HG02610 (cell line): Measurements from ENCODE around the gene EXOC6B.

Experiments
- ATAC-seq: cut with Tn5 transposase; IDR thresholded peaks from one replicate; pipeline ENCODE4 v1.9.1; 2021; ENCODE audit warnings: mild to moderate bottlenecking, moderate library complexity; ENCODE audit not compliant: unreplicated experiment

EXOC6B gene

DNA sequence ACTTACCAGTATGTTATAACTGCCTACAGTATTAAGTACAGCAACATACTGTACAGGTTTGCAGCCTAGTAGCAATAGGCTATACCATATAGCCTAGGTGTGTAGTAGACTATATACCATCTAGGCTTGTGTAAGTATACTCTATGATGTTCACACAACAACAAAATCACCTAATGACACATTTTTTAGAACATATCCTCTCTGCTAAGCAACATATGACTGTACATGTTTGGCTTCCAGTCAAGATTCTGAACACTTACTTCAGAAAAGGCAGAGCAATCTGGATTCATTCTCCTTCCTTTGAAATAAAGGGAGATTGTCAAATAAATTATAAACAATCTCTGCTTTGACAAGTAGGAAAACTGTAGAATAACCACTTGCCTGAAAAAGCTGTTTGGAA, 81.8 kb downstream of the EXOC6B start:
- ATAC-seq, result no peak

DNA sequence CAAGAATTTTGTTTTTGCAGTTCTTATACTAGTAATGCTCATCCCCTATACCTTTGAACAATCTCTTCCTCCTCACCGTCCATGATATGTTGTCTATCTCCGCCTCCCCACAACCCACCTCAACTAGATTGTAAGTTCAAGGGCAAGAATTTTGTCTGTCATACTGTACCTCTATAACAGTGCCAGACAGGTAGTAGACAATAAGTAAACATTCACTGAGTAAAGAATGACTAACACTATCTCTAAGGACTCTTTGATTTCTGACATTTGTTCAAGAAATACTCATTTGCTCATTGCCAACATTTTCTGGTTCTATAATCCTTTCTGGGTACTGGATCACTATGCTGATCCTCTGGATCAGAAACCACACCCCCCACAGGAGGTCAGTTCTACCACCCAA, 82.4 kb downstream of the EXOC6B start:
- no peak for ATAC-seq

GRCh38 chr2:72738096-72738495, 87.7 kb downstream of the EXOC6B start:
- no peak for ATAC-seq

DNA sequence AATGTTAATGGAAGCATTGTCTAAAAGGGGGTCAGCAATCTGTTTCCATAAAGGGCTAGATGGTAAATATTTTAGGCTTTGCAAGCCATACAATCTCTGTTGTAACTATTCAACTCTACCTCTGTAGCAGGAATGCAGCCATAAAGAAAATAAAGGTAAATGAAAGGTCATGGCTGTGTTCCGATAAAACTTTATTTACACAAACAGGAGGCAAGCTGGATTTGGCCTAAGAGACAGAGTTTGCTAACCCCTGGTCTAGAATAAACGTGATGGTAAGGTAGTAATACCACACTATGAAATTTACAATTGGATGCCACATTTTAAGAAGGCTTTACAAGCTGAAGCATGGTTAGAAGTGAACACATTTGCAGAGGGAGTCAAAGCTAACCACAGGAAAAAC, 91.4 kb downstream of the EXOC6B start:
- ATAC-seq, result no peak

DNA sequence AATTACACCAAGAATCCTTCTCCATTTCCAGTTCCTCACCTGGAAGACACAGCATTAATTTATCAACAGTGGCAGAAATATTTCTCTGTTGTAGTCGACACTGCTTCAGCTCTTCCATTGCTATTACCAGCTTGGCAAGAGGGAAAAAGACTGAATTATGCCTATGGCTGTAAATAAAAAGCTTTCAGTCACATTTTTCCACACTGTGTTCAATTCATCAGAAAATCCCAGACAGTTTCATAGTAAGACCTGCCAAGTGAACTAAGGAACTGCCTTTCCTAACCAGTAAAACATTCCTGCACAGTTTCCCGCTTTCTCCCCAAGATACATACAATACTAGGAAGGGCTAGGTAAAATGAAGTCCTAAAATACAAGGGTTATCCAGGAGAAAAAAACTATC, 94.7 kb downstream of the EXOC6B start:
- ATAC-seq, result no peak

DNA sequence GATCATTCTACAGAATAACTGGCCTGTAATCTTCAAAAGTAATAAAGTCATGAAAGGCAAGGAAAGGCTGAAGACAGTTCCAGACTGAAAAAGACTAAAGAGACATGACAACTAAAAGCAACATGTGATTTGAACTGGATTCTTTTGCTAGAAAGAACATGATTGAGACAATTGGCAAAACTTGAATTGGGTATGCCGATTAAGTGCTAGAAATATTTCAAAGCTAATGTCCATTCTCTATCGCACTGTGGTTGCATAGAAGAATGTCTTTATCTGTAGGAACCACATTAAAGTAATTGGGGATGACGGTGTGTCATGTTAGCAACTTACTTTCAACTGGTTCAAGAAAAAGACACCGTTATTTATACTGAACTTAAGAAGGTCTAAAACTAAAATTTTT, 98.5 kb downstream of the EXOC6B start:
- no peak for ATAC-seq

DNA sequence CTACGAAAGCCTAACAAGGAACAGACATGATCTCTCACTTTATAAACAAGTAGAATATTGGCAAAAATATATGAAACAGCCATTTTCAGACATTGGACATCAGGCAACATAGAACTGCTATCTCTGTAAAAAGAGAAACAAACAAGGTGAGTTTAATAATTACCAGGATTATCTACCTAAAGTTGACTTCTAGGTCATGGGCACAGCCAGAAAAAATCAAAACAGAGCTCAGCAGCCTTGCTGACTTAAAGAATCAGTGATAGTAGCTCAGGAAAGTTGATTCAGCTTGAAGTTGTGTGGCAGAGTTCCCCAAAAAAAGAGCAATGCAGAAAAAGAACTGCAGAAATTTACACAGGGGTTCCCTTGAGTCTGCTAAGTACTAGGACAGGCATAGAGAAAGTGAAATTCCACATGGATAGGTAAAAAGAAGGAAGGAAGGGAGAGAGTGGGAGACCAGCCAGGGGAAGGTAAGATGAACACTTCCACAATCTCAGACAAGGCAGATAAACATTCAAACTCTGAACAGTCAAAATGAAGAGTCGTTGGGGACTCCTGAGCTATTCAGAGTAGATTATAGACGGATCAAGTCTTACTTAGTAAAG, 102.0 kb downstream of the EXOC6B start:
- no peak for ATAC-seq

DNA sequence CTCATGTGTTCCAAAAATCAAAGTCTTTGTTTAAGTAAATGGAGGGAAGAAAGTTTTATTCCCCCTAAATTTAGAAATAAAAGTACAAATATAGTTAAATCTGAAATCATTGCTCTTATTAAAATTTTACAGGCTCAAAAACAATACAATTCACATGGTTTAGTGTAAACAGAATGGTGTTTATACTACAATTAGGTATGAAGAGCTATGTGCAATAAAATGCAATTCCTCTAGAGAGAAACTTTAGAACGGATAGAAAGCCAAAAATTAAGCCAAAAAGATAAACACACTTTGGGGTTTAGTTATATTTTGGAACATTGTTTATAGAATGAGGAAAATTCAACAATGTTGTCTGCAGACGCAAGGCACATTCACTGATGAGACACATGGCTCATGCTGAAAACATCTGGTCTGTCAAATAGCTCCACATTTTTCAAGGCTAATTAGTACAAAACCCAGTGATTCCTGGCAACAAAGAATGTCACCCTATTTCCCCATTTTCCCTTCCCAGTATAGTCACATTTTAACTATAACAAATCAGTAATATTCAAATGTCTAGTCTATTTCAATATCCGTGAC, 103.3 kb downstream of the EXOC6B start:
- ATAC-seq, result no peak

DNA sequence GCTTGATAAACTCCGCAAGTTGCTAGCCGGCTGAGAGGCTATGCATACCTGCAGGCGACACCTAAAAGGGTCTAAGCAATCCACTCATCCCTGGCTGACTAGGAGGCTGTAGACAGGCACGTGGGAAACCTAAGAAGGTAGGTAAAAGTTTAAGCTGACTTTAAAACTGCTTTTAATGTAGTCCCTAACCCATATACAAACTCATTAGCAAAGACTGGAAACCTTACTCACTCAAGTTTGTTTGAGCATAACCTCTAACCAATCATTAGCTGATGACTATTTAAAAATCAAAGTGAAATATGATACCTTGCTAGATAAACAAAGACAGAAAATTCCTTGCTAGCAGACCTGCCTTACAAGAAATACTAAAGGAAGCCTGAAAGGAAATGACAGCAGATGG, 106.4 kb downstream of the EXOC6B start:
- ATAC-seq, result no peak

GRCh38 chr2:72718876-72719275, 107.0 kb downstream of the EXOC6B start:
- no peak for ATAC-seq

- ATAC-seq, result no peak
Measured at GRCh38 chr2:72716601-72717000, 109.2 kb downstream of the EXOC6B start.

GRCh38 chr2:72713857-72714256, 112.0 kb downstream of the EXOC6B start:
- no peak for ATAC-seq

- ATAC-seq, result no peak
Measured at GRCh38 chr2:72712977-72713376, 112.9 kb downstream of the EXOC6B start.

DNA sequence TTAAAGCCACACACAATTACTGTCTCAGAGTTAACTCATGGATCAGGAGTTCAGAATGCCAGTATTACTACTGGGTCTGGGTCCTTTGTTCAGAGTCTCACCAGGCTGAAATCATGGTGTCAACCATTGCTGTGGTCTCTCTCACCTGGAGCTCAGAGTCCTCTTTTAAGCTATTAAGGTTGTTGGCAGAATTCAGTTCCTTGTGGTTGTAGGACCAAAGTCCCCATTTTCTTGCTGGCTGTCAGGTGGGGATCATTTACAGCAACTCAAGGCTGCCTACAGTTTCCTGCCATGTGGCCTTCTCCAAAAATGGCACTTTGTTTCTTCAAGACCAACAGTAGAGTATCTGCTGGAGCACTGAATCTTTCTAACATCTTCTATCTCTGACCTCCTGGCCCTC, 113.5 kb downstream of the EXOC6B start:
- no peak for ATAC-seq

DNA sequence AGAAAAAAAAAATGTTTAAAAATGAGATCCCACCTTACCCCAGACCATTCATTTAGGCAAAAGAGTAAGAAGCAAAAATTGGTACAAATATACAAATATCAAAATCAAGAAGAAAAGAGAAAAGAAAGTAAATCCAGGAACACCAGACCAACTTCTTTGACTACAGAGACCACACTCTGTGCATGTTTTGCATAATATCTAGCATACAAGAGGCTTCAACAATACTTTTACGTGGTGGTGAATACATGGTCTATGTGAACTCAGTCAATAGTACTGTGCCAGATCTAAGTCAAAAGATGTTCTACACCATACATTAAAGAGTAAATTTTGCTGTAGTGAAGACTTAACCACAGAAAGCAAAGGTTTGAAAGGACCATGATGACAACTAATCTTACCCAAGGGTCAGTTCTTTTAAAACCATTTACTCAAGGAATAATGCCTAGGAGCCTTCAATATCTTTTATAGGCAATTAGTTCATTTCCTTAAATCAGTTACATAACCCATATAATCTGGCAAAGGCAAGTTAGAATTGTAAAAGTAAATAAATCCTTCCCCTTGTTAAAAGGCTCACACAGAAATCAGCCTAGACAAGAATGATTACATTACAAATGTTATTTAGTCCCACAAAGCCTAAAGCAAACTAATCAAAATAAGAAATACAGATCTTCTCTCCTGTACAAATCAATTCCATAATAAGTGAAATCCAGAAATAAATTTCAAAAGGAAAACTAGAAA, 115.2 kb downstream of the EXOC6B start:
- no peak for ATAC-seq

DNA sequence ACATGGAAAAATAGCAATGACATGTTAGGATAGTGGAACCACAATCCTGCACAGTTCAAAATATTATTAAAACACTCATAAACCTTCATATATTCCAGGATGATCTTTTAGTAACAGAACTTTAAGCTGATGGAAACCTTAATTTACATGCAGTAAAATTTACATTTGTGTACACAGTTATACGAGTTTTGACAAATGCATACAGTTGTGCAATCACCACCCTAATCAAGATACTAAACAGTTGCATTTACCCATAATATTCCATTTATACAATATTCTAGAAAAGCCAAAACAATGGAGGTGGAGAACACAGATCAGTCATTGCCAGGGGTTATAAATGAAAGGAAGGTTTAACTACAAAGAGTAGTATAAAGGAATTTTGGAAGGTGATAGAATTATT, 117.6 kb downstream of the EXOC6B start:
- ATAC-seq, result no peak

GRCh38 chr2:72698300-72698699, 127.5 kb downstream of the EXOC6B start:
- no peak for ATAC-seq

DNA sequence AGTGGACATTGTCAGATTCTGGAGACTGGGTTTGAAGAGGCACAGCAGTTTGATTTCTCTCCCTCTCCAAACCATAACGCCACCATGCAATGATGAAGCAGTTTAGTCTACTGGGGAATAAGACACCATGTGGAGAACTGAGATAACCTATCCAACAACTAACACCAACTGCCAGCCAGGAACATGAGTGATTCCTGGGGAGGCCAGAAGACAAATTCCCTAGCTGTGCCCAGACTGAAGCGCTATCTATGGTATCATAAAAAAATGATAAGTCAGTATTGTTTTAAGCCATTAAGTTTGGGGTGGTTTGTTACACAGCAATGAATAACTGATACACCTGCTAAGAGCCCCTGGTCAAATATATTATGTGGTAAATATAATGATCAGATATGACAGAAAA, 129.3 kb downstream of the EXOC6B start:
- ATAC-seq, result no peak

GRCh38 chr2:72695676-72696075, 130.2 kb downstream of the EXOC6B start:
- no peak for ATAC-seq

DNA sequence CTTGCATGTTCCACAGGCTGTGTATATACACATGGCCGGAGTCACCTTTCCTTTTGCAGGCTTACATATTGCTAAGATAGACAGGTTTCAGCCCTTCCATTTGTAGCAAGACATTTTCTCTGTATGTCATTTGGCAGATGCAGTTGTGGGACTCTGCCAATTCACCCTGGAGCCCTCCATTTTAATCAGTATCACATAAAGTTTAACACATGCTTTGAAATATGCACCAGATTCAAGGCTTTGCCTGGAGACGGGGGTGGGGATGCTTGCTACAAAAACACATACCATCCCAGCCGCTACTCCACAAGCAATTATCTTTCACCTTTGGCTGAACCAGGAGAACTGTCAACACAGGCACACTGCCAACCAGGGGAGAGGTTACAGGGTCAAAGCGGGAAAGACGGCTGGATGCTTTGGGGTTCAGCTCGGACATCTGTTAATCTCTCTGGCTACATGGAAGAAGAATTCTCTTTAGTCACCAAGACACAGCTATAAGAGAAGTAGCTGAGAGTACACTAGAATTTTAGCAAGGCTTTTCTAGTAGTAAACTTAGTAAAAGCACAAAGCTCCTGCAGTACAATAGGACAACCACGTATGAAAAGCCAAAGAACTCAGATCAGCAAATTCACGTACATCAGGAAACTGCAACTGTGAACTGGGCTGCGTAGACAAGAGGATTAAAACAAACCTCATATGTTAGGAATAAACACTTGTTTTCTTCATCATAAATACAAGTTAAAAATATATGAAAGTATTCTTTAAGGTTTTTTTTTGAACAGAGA, 130.9 kb downstream of the EXOC6B start:
- ATAC-seq, result no peak

DNA sequence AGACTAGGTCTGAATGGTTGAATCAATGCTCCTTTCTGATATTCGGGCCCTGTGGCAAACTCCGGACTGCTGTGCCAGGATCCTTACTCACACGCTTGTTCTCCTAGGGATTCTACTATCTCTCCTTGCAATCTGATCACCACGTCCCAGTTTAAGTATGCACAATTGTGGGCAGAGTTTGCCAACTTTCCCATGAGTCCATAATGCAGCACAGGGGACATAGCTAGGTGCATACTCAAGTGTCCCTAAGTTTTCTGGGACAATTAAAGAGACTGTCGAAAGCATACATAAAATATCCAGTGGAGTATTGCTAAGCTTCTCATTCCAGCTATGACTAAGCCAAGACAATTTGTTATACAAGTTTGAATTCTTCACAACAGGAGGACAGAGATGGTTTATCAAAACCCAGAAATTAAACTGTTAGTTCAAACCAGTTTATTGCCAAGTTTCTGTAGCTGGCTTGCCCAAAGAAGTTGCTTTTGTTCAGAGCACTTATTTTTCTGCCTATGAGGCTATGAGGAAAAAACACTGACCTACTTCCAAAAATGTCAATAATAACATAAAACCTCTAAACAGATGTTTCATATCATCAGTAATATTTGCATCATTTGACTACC, 136.1 kb downstream of the EXOC6B start:
- ATAC-seq, result no peak
